Natural killer cell (primary cell): Measurements from ENCODE around the gene MNDA. TPM values are rescaled to one million over a fixed set of nuclear protein-coding genes. Genes with fewer than 3 reads are reported as not detected.
"Not testable (repeated sequence)": the region's sequence is repeated elsewhere in the genome, so short reads cannot be mapped to it uniquely, and the experiment has no call there.

Source experiments
- ATAC-seq, 3 donors: fragments of 150-1000 bp in 2 of 3; fragments of 200-7000 bp in 1 of 3; cut with Tn5 transposase; 1 replicate in 1 of 3; 2 replicates in 2 of 3; pipeline ENCODE4 v1.10.0; 2021; ENCODE audit warnings: mild to moderate bottlenecking in 2 of 3, moderate library complexity in 2 of 3
- DNase-seq, 2 donors: peaks; one replicate each; pipeline versions ENCODE4 v3.0.0 to v3.0.0-alpha.2; 2013 to 2021; ENCODE audit warnings: mixed read lengths in 1 of 2
- H3K27ac ChIP-seq: one replicate; pipeline ENCODE4 v1.5.1; 2013; ENCODE audit warnings: mild to moderate bottlenecking, low read length
- H3K27me3 ChIP-seq: one replicate; pipeline ENCODE4 v1.6.1; 2013; ENCODE audit warnings: low read length; ENCODE audit not compliant: control insufficient read depth, insufficient read depth
- H3K36me3 ChIP-seq: one replicate; pipeline ENCODE4 v1.6.1; 2013; ENCODE audit warnings: low read length; ENCODE audit not compliant: control insufficient read depth, insufficient read depth
- H3K4me1 ChIP-seq: one replicate; pipeline ENCODE4 v1.6.1; 2013; ENCODE audit warnings: low read length; ENCODE audit not compliant: control insufficient read depth, insufficient read depth
- H3K4me3 ChIP-seq: one replicate; pipeline ENCODE4 v1.5.1; 2013; ENCODE audit warnings: low read length
- H3K9me3 ChIP-seq: one replicate; pipeline ENCODE4 v1.6.1; 2013; ENCODE audit warnings: low read length; ENCODE audit not compliant: control insufficient read depth, insufficient read depth
- H3K27ac Mint-ChIP-seq, 2 donors: one replicate each; pipeline ENCODE4 v1.8.0; 2022; ENCODE audit warnings: mild to moderate bottlenecking in 2 of 2, mixed read lengths in 2 of 2, moderate library complexity in 1 of 2
- H3K27me3 Mint-ChIP-seq, 2 donors: one replicate each; pipeline ENCODE4 v1.8.0; 2022; ENCODE audit warnings: low read depth in 2 of 2, mixed read lengths in 2 of 2
- H3K36me3 Mint-ChIP-seq: one replicate; pipeline ENCODE4 v1.8.0; 2022; ENCODE audit warnings: mixed read lengths
- H3K4me1 Mint-ChIP-seq, 2 donors: one replicate each; pipeline ENCODE4 v1.8.0; 2022; ENCODE audit warnings: mixed read lengths in 2 of 2
- H3K4me3 Mint-ChIP-seq: one replicate; pipeline ENCODE4 v1.8.0; 2022; ENCODE audit warnings: mild to moderate bottlenecking, moderate library complexity, mixed read lengths
- H3K9me3 Mint-ChIP-seq, 2 donors: one replicate each; pipeline ENCODE4 v1.8.0; 2022; ENCODE audit warnings: mixed read lengths in 2 of 2
- CTCF ChIP-seq: fragments of 200-600 bp; IDR thresholded peaks from one replicate; pipeline ENCODE4 v1.8.0; 2022; ENCODE audit warnings: antibody characterized with exemption
- WGBS: methylation state at CpG from one replicate; pipeline ENCODE4 v1.1.7; 2013; ENCODE audit warnings: missing lambda C conversion rate; ENCODE audit not compliant: insufficient coverage; 5-methylcytosine and 5-hydroxymethylcytosine counted together
- intact Hi-C: fragments of 100-400 bp; cut with micrococcal nuclease; formaldehyde crosslinking; loops from one replicate; pipeline ENCODE4 v1.14.2; 2022
- total RNA-seq, 4 donors: library from RNA; stranded (reverse); fragments of 120-200 nt in 1 of 4; gene quantifications; one replicate each; pipeline versions ENCODE4 v1.2.3 to v1.2.4, GENCODE V29; 2013 to 2022

Gene MNDA
- total RNA-seq, 3 donors from 2014 or later (not counting 1 experiment from before 2014, with no cell fraction given): 3.3 to 14.3 (median 7.0) TPM

GRCh38 chr1:158864595-158864994 lies 33.4 kb downstream of the MNDA start:
- Histone ChIP-seq H3K36me3 (no peaks in the 10 kb centered on the region), H3K27me3 (no peaks in the 10 kb centered on the region), H3K9me3 (no peaks in the 10 kb centered on the region), H3K27ac (no peak overlapping the region), H3K4me3 (no peak overlapping the region), H3K4me1 (no peaks in the 10 kb centered on the region)
- DNase-seq (no peak), ATAC-seq (no peak)
- H3K27ac Mint-ChIP-seq: no peak overlapping the region
- no peak for TF ChIP-seq CTCF
- WGBS: 62% methylated on average over 6 of the region's 6 CpGs
- no peak overlapping the region for H3K4me3 Mint-ChIP-seq
- peaks cover 16% of the 10 kb centered on the region for H3K36me3 Mint-ChIP-seq
- peaks cover 2 to 7% of the 10 kb centered on the region in 2 donors for H3K27me3 Mint-ChIP-seq
- intact Hi-C loops: no loop called here
- H3K4me1 Mint-ChIP-seq: no peaks in the 10 kb centered on the region
- H3K9me3 Mint-ChIP-seq: peaks cover 7 to 9% of the 10 kb centered on the region in 2 donors

GRCh38 chr1:158870438-158870837 lies 39.3 kb downstream of the MNDA start:
- H3K4me1 ChIP-seq, H3K27me3 Mint-ChIP-seq, H3K4me3 Mint-ChIP-seq, ATAC-seq, H3K27me3 ChIP-seq, H3K9me3 ChIP-seq, H3K27ac Mint-ChIP-seq, H3K4me3 ChIP-seq, DNase-seq, H3K36me3 Mint-ChIP-seq, intact Hi-C loops, H3K36me3 ChIP-seq, H3K4me1 Mint-ChIP-seq, H3K9me3 Mint-ChIP-seq, H3K27ac ChIP-seq: not testable (repeated sequence)
- WGBS: 100% methylated on average over 3 of the region's 5 CpGs

DNA sequence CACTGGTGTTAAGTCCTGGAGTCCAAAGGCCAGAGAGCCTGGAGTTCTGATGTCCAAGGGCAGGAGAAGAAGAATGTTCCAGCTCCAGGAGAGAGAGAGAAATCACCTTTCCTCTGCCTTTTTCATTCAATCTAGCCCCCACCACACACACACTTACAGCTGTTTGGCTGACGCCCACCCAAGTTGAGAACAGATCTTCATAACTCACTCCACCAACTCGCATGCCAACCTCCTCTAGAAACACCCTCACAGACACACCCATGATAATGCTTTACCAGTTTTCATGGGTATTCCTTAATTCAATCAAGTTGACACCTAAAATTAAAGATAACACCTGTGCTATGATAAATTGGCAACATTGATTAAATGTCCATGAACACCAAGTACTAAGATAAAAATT lies 42.0 kb downstream of the MNDA start:
- intact Hi-C loops: no loop called here
- ATAC-seq (no peak), DNase-seq (no peak)
- TF ChIP-seq CTCF: no peak
- Mint-ChIP-seq H3K27ac (no peak overlapping the region), H3K27me3 (peaks cover 0 to 7% of the 10 kb centered on the region in 2 donors), H3K4me3 (no peak overlapping the region), H3K36me3 (no peaks in the 10 kb centered on the region), H3K9me3 (no peaks in the 10 kb centered on the region), H3K4me1 (no peaks in the 10 kb centered on the region)
- 90% methylated on average over 2 of the region's 2 CpGs for WGBS
- H3K27ac ChIP-seq: no peak overlapping the region
- H3K9me3 ChIP-seq: no peaks in the 10 kb centered on the region
- no peaks in the 10 kb centered on the region for H3K27me3 ChIP-seq
- no peaks in the 10 kb centered on the region for H3K36me3 ChIP-seq
- H3K4me3 ChIP-seq: no peak overlapping the region
- H3K4me1 ChIP-seq: no peaks in the 10 kb centered on the region

- Histone ChIP-seq H3K36me3 (no peaks in the 10 kb centered on the region), H3K4me1 (no peaks in the 10 kb centered on the region), H3K4me3 (no peak overlapping the region), H3K9me3 (no peaks in the 10 kb centered on the region), H3K27me3 (no peaks in the 10 kb centered on the region), H3K27ac (no peak overlapping the region)
- Mint-ChIP-seq H3K9me3 (no peaks in the 10 kb centered on the region), H3K27me3 (peaks cover 0 to 2% of the 10 kb centered on the region in 2 donors), H3K4me1 (peaks cover 8 to 11% of the 10 kb centered on the region in 2 donors), H3K4me3 (no peak overlapping the region), H3K36me3 (no peaks in the 10 kb centered on the region), H3K27ac (peak overlapping the region in 1 of 2 donors; percentile 42)
- intact Hi-C loops: no loop called here
- DNase-seq (no peak), ATAC-seq (peak; percentile 58 to 67 (median 65))
- no peak for TF ChIP-seq CTCF
Observed at GRCh38 chr1:158893654-158894053, 62.5 kb downstream of the MNDA start.
